ENCODE results near the gene MAPK10. TPM values are rescaled to one million over a fixed set of nuclear protein-coding genes. Genes with fewer than 3 reads are reported as not detected.

MAPK10 gene
- total RNA-seq = 100 to 1,000 TPM in 1 of 8 experiments, 10 to 100 TPM in 4, 1 to 10 TPM in 3; 1.2 to 104 (median 61.8) TPM

DNA sequence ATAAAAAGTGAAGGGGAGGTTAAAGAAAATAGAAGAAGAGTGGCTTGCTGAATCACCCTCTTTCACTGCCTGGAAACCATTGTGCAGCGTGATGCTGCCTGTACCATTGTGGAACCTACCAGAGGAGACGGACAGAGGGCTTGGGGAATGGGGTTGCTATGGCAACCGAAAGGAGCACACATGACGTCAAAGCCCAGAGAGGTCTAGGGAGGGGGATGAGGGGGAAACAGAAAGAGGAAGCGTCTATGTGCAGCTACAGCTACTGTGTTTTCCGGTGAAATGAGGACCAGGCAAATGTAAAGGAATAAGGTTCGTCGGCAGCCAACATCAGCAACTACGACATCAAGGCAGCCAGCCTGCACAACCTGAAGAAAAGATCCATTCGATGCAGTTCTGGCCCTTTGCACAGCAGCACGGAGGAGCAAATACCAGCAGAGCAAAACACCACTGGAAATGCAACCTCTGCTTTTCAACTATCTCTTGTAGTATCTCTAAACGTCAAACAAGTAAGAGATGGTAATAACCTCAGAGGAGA, at the start of gene MAPK10:
TSS of gene MAPK10 (minus strand) at position 110 of the 535 bp plus-strand sequence.
- in situ Hi-C loops (cut with MboI; ENCODE audit: low pct_unique_long_range_greater_than_20kb in 2 of 9, low sequenced_read_pairs in 9 of 9, unreplicated experiment in 9 of 9) = loop anchor here in 1 of 9 experiments (25.0 kb wide), 1 partner anchor 527 kb away; the partner anchor contains the start of gene C4orf36
- Histone ChIP-seq H3K4me1 (replicated peaks in 1 of 2) (peaks cover 22 to 23% of the 10 kb centered on the region in 2 donors), H3K27ac (peak within 1 kb of the TSS; percentile 87 to 90), H3K4me3 (peak within 1 kb of the TSS; percentile 39 to 62 (median 46))
- peak; percentile 71 to 98 (median 96) for ATAC-seq (replicated peaks in 6 of 8)
- 0 to 21% (median 5%) methylated on average over 3 to 9 of the region's 12 CpGs for WGBS, 10 experiments

DNA sequence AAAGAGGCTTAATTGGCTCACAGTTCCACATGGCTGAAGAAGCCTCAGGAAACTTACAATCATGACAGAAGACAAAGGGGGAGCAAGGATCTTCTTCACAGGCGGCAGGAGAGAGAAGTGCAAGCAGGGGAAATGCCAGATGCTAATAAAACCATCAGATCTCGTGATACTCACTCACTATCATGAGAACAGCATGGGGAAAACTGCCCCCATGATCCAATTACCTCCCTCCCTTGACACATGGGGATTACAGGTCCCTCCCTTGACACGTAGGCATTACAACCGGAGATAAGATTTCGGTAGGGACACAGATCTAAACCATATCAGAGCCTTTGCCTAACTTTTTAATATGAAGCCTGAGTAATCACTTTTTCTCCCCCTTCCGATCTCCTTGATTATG, 43.7 kb upstream of the MAPK10 start:
- ATAC-seq (replicated peaks in 6 of 8) = no peak
- peaks cover 0 to 3% of the 10 kb centered on the region in 2 donors for H3K4me1 ChIP-seq (replicated peaks in 1 of 2)
- in situ Hi-C loops (cut with MboI; ENCODE audit: low pct_unique_long_range_greater_than_20kb in 2 of 9, low sequenced_read_pairs in 9 of 9, unreplicated experiment in 9 of 9) = no loop called here
- WGBS, 10 experiments = 28 to 100% (median 85%) methylated on average over 2 to 5 of the region's 6 CpGs; no CpG with 5 or more reads in 2 of the 10 experiments
- H3K27ac ChIP-seq = no peak overlapping the region
- no peak overlapping the region for H3K4me3 ChIP-seq

DNA sequence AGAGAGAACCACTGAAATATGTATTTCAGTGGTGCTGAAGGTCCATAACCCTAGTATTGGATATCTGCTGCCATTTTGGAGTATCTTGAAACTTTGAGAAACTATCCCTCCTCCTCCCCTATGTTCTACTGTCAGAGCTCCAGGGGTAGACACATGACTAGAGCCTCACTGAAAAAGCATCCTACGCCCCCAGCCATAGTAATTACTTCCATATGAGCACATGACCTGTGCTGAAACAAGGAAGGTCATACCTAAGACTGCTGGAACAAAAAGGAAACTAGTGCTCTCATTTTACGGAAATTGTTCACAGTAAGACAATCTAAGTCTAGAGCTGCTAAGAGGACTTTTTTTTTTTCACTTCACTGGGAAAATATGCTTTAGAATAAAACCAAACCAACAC, 42.0 kb upstream of the MAPK10 start:
- in situ Hi-C loops (cut with MboI; ENCODE audit: low pct_unique_long_range_greater_than_20kb in 2 of 9, low sequenced_read_pairs in 9 of 9, unreplicated experiment in 9 of 9) = no loop called here
- no peak for ATAC-seq (replicated peaks in 6 of 8)
- H3K4me3 ChIP-seq = no peak overlapping the region
- H3K4me1 ChIP-seq (replicated peaks in 1 of 2) = peaks cover 0 to 3% of the 10 kb centered on the region in 2 donors
- H3K27ac ChIP-seq = no peak overlapping the region
- 0 to 100% (median 100%) methylated on average over 1 to 2 of the region's 2 CpGs; no CpG with 5 or more reads in 1 of the 10 experiments for WGBS, 10 experiments

DNA sequence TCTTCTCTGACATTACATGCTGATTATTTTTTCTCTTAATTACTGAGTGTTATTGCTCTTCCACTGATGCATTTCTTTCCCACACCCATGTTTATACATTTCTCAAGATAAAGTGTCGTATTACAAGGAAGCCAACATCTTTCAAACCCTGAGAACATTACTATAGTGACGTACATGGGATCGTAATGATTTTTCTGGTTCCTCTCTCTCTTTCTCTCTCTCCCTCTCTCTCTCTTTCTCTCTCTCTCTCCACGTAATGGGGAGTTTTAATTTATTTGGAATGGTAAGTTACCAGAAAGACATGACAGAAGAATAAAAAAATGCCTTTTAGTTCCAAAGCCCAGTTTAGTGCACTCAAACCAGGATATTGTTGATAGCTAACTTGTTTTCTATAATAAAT, 40.4 kb upstream of the MAPK10 start:
- peaks cover 0 to 3% of the 10 kb centered on the region in 2 donors for H3K4me1 ChIP-seq (replicated peaks in 1 of 2)
- H3K4me3 ChIP-seq = no peak overlapping the region
- 16 to 100% (median 88%) methylated on average over 1 to 4 of the region's 4 CpGs; no CpG with 5 or more reads in 1 of the 10 experiments for WGBS, 10 experiments
- in situ Hi-C loops (cut with MboI; ENCODE audit: low pct_unique_long_range_greater_than_20kb in 2 of 9, low sequenced_read_pairs in 9 of 9, unreplicated experiment in 9 of 9) = no loop called here
- ATAC-seq (replicated peaks in 6 of 8) = peak in 2 of 8 experiments; percentile 32 to 40
- H3K27ac ChIP-seq = no peak overlapping the region

DNA sequence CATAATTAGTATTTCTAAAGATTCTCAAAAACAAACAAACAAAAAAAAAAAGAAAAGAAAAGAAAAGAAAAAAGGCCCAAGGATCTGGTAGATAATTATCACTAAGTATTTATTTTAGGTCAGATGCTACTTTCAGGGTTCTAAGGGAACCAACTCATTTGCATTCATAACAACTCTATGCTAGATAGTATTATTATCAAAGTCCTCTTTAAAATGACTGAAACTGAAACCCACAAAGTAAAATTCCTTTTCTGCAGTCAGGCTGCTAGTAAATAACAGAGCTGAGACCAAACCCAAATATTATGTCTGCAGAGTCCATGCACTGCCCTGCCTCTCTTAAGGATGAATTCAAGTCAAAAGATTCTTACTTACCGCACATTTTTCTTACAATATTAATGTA, 38.3 kb upstream of the MAPK10 start:
- 42 to 100% (median 100%) methylated on average over 1 of the region's 1 CpG for WGBS, 10 experiments
- in situ Hi-C loops (cut with MboI; ENCODE audit: low pct_unique_long_range_greater_than_20kb in 2 of 9, low sequenced_read_pairs in 9 of 9, unreplicated experiment in 9 of 9) = no loop called here
- peaks cover 0 to 3% of the 10 kb centered on the region in 2 donors for H3K4me1 ChIP-seq (replicated peaks in 1 of 2)
- H3K4me3 ChIP-seq = no peak overlapping the region
- H3K27ac ChIP-seq = no peak overlapping the region
- ATAC-seq (replicated peaks in 6 of 8) = no peak

DNA sequence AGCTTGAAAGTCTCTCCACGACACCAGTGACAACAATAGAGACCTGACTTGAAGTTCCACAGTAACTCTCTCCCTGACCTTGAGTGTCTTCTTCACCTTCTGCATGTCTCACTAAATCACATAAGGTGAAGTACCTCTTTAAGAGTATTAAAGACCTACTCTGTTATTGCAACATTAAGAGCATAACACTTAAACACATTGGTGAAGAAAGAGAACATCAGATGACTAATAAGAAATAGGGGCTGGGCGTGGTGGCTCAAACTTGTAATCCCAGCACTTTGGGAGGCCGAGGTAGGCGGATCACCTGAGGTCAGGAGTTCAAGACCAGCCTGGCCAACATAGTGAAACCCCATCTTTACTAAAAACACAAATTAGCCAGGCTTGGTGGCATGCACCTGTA, 33.9 kb upstream of the MAPK10 start:
- H3K4me1 ChIP-seq (replicated peaks in 1 of 2) = no peaks in the 10 kb centered on the region
- in situ Hi-C loops (cut with MboI; ENCODE audit: low pct_unique_long_range_greater_than_20kb in 2 of 9, low sequenced_read_pairs in 9 of 9, unreplicated experiment in 9 of 9) = no loop called here
- no peak for ATAC-seq (replicated peaks in 6 of 8)
- WGBS, 10 experiments = 9 to 100% (median 97%) methylated on average over 1 to 4 of the region's 4 CpGs
- no peak overlapping the region for H3K27ac ChIP-seq
- no peak overlapping the region for H3K4me3 ChIP-seq

DNA sequence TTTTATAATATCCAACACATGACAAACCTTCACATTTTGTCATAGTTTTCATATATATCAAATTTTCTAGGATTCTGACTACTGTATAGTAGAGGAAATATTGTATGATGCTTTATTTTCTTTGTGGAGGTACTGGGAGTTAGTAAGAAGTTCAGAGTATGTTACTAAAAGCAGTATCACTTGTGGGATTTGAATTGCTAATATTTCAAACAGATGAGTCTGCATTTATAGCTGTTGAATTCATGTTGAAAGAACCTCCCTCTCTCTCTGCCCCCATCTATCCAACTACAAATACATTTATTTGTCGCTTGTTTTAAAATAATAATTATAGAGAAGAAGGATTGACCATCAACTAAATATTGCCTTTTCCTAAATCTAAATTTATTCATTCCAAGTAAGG, 29.8 kb upstream of the MAPK10 start:
- Histone ChIP-seq H3K27ac (no peak overlapping the region), H3K4me1 (replicated peaks in 1 of 2) (peaks cover 0 to 12% of the 10 kb centered on the region in 2 donors), H3K4me3 (no peak overlapping the region)
- 8 to 100% (median 96%) methylated on average over 1 of the region's 1 CpG for WGBS, 10 experiments
- peak in 2 of 8 experiments; percentile 78 to 83 for ATAC-seq (replicated peaks in 6 of 8)
- in situ Hi-C loops (cut with MboI; ENCODE audit: low pct_unique_long_range_greater_than_20kb in 2 of 9, low sequenced_read_pairs in 9 of 9, unreplicated experiment in 9 of 9) = no loop called here

DNA sequence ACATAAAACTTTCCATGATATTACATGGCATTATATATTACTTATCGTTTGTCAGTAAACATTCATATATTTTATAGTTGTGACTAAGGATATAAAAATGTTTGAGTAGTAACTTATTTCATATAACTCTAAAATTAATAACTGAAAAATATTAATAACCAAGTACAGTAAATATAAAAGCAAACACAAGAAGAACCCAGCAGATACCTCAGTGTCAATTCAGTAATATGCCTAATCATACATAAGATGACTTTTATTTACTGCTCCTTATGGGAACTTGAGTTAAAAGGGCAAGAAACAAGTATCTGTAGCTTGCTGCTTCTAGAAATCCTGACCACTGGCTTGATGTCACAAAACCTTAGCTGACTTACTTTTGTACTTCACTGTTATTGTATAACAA, 28.4 kb upstream of the MAPK10 start:
- 44 to 100% (median 91%) methylated on average over 1 of the region's 1 CpG; no CpG with 5 or more reads in 2 of the 10 experiments for WGBS, 10 experiments
- Histone ChIP-seq H3K4me1 (replicated peaks in 1 of 2) (peaks cover 0 to 12% of the 10 kb centered on the region in 2 donors), H3K4me3 (no peak overlapping the region), H3K27ac (no peak overlapping the region)
- in situ Hi-C loops (cut with MboI; ENCODE audit: low pct_unique_long_range_greater_than_20kb in 2 of 9, low sequenced_read_pairs in 9 of 9, unreplicated experiment in 9 of 9) = no loop called here
- no peak for ATAC-seq (replicated peaks in 6 of 8)

DNA sequence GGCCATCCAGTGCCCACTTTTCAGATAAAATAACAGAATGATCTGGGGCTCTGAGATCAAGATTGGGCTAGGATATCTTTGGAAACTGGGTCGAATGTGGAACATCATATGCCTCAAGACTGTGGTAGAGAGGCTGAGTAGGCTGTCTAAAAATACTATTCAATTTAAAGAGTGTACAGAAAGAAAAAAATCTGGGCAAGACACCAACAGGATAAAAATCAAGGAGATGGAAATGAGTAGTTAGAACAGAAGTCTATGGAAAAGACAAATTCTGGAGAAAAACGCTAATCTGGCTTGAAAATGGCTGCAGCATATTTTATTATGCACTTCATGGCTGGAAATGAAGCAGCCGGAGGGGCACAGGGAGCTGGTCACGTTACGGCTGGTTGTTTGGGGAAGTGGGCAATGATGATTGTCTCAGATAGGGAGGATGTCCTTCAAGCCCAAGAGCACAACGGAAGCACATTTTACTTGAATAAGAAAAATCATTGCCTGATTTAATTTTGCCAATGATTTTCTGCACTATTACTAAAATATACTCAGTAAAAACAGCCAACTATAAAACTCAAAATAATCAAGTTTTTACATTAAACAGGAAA, 27.1 kb upstream of the MAPK10 start:
- Histone ChIP-seq H3K4me3 (no peak overlapping the region), H3K4me1 (replicated peaks in 1 of 2) (peaks cover 0 to 12% of the 10 kb centered on the region in 2 donors), H3K27ac (no peak overlapping the region)
- ATAC-seq (replicated peaks in 6 of 8) = peak in 1 of 8 experiments; percentile 20
- in situ Hi-C loops (cut with MboI; ENCODE audit: low pct_unique_long_range_greater_than_20kb in 2 of 9, low sequenced_read_pairs in 9 of 9, unreplicated experiment in 9 of 9) = no loop called here
- 25 to 97% (median 86%) methylated on average over 1 to 6 of the region's 6 CpGs for WGBS, 10 experiments

DNA sequence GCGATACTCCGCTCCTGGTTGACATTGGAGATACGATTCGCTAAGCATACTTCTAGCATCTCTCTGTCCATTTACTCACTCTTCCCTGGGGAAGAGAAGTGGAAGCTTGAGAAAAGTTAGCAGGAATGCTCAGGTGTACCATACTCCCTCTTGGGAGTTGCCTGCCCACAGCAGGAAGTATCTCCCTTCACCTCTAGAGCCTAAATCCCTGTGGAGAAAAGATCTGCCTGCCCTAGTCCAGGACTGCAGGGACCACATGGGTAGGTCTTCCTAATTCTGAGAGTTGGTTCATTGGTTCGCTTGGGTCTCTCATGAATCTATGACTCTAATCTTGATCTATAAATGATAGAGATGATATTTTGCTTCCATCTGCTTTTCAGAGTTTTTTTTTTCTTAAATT, 26.3 kb upstream of the MAPK10 start:
- Histone ChIP-seq H3K4me3 (no peak overlapping the region), H3K4me1 (replicated peaks in 1 of 2) (peaks cover 0 to 12% of the 10 kb centered on the region in 2 donors), H3K27ac (no peak overlapping the region)
- no peak for ATAC-seq (replicated peaks in 6 of 8)
- 25 to 100% (median 94%) methylated on average over 1 to 5 of the region's 5 CpGs; no CpG with 5 or more reads in 3 of the 10 experiments for WGBS, 10 experiments
- in situ Hi-C loops (cut with MboI; ENCODE audit: low pct_unique_long_range_greater_than_20kb in 2 of 9, low sequenced_read_pairs in 9 of 9, unreplicated experiment in 9 of 9) = no loop called here

DNA sequence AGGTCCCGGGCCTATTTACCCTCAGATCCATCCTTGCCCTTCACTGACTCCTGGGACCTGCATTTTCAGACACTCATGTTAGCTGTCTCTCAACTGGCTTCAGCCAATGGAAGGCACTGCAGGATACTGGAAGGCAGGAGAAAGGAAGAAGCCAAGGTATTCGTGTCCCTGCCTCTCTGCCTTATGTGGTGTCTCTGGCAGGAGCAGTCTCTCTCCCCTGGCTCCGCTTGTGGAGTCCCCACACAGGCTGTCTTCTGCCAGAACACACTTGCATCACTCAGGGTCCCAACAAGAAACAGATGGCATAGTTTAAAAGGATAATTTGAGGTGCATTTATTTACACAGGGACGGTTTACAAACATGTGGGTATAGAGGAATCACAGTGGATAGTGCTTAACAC, 21.6 kb upstream of the MAPK10 start:
- no peak for ATAC-seq (replicated peaks in 6 of 8)

DNA sequence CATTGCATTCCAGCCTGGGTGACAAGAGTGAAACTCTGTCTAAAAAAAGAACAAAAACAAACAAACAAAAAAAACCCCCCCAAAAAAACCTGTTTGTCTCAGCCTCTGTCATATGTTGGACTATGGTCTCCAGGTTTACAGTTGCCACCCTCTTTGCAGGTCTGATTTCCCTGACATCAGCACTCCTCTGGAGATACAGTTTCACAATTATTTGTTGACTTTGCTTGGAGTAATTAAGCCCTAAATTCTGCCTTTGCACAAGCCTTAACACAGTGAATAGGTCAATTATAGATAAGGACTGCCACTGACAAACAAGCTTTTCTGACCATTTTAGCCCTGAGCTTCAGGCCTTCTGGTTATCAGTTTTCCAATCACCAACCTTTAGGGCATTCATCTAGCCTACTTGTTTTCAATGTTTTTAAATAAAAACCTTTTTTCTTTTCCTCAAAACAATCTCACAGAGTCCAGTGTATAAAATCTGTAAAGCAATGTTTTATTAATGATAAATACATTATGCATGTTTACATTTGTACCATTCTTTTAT, 20.4 kb upstream of the MAPK10 start:
- Histone ChIP-seq H3K4me3 (no peak overlapping the region), H3K27ac (no peak overlapping the region), H3K4me1 (replicated peaks in 1 of 2) (no peaks in the 10 kb centered on the region)
- ATAC-seq (replicated peaks in 6 of 8) = no peak
- in situ Hi-C loops (cut with MboI; ENCODE audit: low pct_unique_long_range_greater_than_20kb in 2 of 9, low sequenced_read_pairs in 9 of 9, unreplicated experiment in 9 of 9) = no loop called here

More for the DNA sequence above, 21.6 kb upstream of the MAPK10 start:
- Histone ChIP-seq H3K27ac (no peak overlapping the region), H3K4me3 (no peak overlapping the region), H3K4me1 (replicated peaks in 1 of 2) (no peaks in the 10 kb centered on the region)
- 0 to 93% (median 80%) methylated on average over 1 to 3 of the region's 4 CpGs; no CpG with 5 or more reads in 3 of the 10 experiments for WGBS, 10 experiments
- in situ Hi-C loops (cut with MboI; ENCODE audit: low pct_unique_long_range_greater_than_20kb in 2 of 9, low sequenced_read_pairs in 9 of 9, unreplicated experiment in 9 of 9) = no loop called here

DNA sequence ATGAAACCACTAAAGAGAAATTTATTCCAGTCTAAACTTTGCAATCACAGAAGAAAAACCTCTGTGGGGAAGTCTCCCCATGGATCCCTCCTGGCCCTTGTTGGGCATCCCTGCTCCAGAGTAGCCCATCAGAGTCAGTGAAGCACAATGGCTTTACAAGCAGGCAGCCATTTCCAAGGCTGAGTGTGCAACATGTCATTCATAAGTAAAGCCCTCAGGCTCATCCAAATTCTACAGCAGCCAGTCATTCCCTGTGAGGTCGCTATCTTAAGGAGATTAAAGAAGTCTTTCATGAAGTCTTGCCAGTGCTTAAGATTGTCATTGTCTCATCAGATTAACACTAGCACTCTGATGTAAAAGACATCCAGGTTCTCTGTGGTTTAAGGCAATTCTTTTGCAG, 17.0 kb upstream of the MAPK10 start:
- Histone ChIP-seq H3K4me1 (replicated peaks in 1 of 2) (no peaks in the 10 kb centered on the region), H3K27ac (no peak overlapping the region), H3K4me3 (no peak overlapping the region)
- in situ Hi-C loops (cut with MboI; ENCODE audit: low pct_unique_long_range_greater_than_20kb in 2 of 9, low sequenced_read_pairs in 9 of 9, unreplicated experiment in 9 of 9) = no loop called here
- 14 to 100% (median 64%) methylated on average over 1 of the region's 1 CpG; no CpG with 5 or more reads in 4 of the 10 experiments for WGBS, 10 experiments
- ATAC-seq (replicated peaks in 6 of 8) = no peak
